Peyer's patch (tissue), 4 donors: ENCODE data around the gene TMEM190. TPM values are rescaled to one million over a fixed set of nuclear protein-coding genes. Genes with fewer than 3 reads are reported as not detected.
A peak's percentile ranks its signal among the peaks of the same experiment; 100 is the strongest.

Source experiments
- DNase-seq, 3 donors: peaks; one replicate each; pipeline ENCODE4 v3.0.0-alpha.2; 2017 to 2019
- H3K27ac ChIP-seq, 4 donors: fragments of 200-600 bp; sonication (generic); one replicate each; pipeline ENCODE4 v1.5.1; 2016 to 2019
- H3K27me3 ChIP-seq, 2 donors: fragments of 200-600 bp; sonication (generic); one replicate each; pipeline ENCODE4 v1.5.1; 2019
- H3K36me3 ChIP-seq, 3 donors: fragments of 200-600 bp; sonication (generic); one replicate each; pipeline ENCODE4 v1.5.1; 2016 to 2019
- H3K4me1 ChIP-seq, 4 donors: fragments of 200-600 bp; sonication (generic); one replicate each; pipeline ENCODE4 v1.5.1; 2016 to 2019
- H3K4me3 ChIP-seq, 4 donors: fragments of 200-600 bp; sonication (generic); 1 replicate in 3 of 4; 2 replicates in 1 of 4; pipeline ENCODE4 v1.5.1; 2016 to 2019; ENCODE audit warnings: mild to moderate bottlenecking in 1 of 4
- H3K9me3 ChIP-seq, 4 donors: fragments of 200-600 bp; sonication (generic); one replicate each; pipeline ENCODE4 v1.5.1; 2016 to 2019; ENCODE audit warnings: mild to moderate bottlenecking in 1 of 4
- CTCF ChIP-seq, 6 experiments: fragments of 450-650 bp in 4 of 6; fragments of 200-600 bp in 2 of 6; sonication (generic) in 1 of 6; IDR thresholded peaks; one replicate each; pipeline ENCODE4 v1.5.1; 2017 to 2019; ENCODE audit warnings: antibody characterized with exemption in 6 of 6, mild to moderate bottlenecking in 3 of 6, moderate library complexity in 1 of 6
- POLR2A ChIP-seq, 2 donors: fragments of 450-650 bp; IDR thresholded peaks; one replicate each; pipeline ENCODE4 v1.5.1; 2017; ENCODE audit warnings: antibody characterized with exemption in 2 of 2, mild to moderate bottlenecking in 2 of 2, moderate library complexity in 2 of 2
- total RNA-seq, 4 donors: library from RNA; depleted of rRNA; stranded (reverse); fragments of >200 nt; gene quantifications; one replicate each; pipeline ENCODE4 v1.1.0, GENCODE V29; 2016

TMEM190 gene
- total RNA-seq, 4 donors from 2014 or later, result not detected

- Histone ChIP-seq H3K27me3 (no peaks in the 10 kb centered on the region), H3K36me3 (peaks cover 0 to 30% (median 0%) of the 10 kb centered on the region in 3 donors), H3K9me3 (no peaks in the 10 kb centered on the region), H3K4me3 (no peak overlapping the region), H3K27ac (no peak overlapping the region), H3K4me1 (peaks cover 0 to 21% (median 10%) of the 10 kb centered on the region in 4 donors)
- TF ChIP-seq POLR2A (IDR thresholded peaks at IDR 0.05) (no peak), CTCF (IDR thresholded peaks at IDR 0.05) (no peak)
- no peak for DNase-seq
Measured at GRCh38 chr19:55345101-55345817, 31.4 kb upstream of the TMEM190 start.

- Histone ChIP-seq H3K27ac (no peak overlapping the region), H3K36me3 (peaks cover 0 to 30% (median 0%) of the 10 kb centered on the region in 3 donors), H3K4me3 (no peak overlapping the region), H3K9me3 (no peaks in the 10 kb centered on the region), H3K27me3 (no peaks in the 10 kb centered on the region), H3K4me1 (peaks cover 0 to 13% (median 2%) of the 10 kb centered on the region in 4 donors)
- TF ChIP-seq CTCF (IDR thresholded peaks at IDR 0.05) (no peak), POLR2A (IDR thresholded peaks at IDR 0.05) (no peak)
- DNase-seq, result peak in 2 of 3 donors; percentile 62 to 70
Measured at GRCh38 chr19:55345818-55346724, 30.6 kb upstream of the TMEM190 start.

GRCh38 chr19:55346725-55347441 lies 29.7 kb upstream of the TMEM190 start:
- H3K4me3 ChIP-seq, result no peak overlapping the region
- TF ChIP-seq POLR2A (IDR thresholded peaks at IDR 0.05) (no peak), CTCF (IDR thresholded peaks at IDR 0.05) (no peak)
- no peak for DNase-seq
- peaks cover 0 to 8% (median 0%) of the 10 kb centered on the region in 4 donors for H3K4me1 ChIP-seq
- H3K27me3 ChIP-seq, result no peaks in the 10 kb centered on the region
- H3K9me3 ChIP-seq, result no peaks in the 10 kb centered on the region
- H3K36me3 ChIP-seq, result peaks cover 0 to 29% (median 0%) of the 10 kb centered on the region in 3 donors
- H3K27ac ChIP-seq, result no peak overlapping the region

- peaks cover 0 to 23% (median 0%) of the 10 kb centered on the region in 3 donors for H3K36me3 ChIP-seq
- no peak overlapping the region for H3K27ac ChIP-seq
- peaks cover 0 to 10% (median 0%) of the 10 kb centered on the region in 4 donors for H3K4me1 ChIP-seq
- TF ChIP-seq CTCF (IDR thresholded peaks at IDR 0.05) (no peak), POLR2A (IDR thresholded peaks at IDR 0.05) (no peak)
- H3K9me3 ChIP-seq, result no peaks in the 10 kb centered on the region
- peaks cover 0 to 5% of the 10 kb centered on the region in 2 donors for H3K27me3 ChIP-seq
- no peak for DNase-seq
- no peak overlapping the region for H3K4me3 ChIP-seq
Measured at GRCh38 chr19:55347442-55348009, 29.1 kb upstream of the TMEM190 start.
